Fibroblast of villous mesenchyme (primary cell): ENCODE data around the gene RASAL1. TPM values are rescaled to one million over a fixed set of nuclear protein-coding genes. Genes with fewer than 3 reads are reported as not detected.

Experiments used
- DNase-seq: peaks from one replicate; pipeline ENCODE4 v3.0.0-alpha.2; 2010; ENCODE audit warnings: low read depth
- H3K4me3 ChIP-seq: 2 replicates; pipeline ENCODE4 v1.5.1; 2011; ENCODE audit warnings: low read depth, mild to moderate bottlenecking, low read length
- CTCF ChIP-seq: IDR thresholded peaks from 2 replicates; pipeline ENCODE4 v1.5.1; 2012; ENCODE audit warnings: low read depth, mild to moderate bottlenecking, low read length; ENCODE audit not compliant: insufficient read depth
- total RNA-seq: library from RNA; depleted of rRNA; stranded (reverse); fragments of >200 nt; gene quantifications from 2 replicates; pipeline ENCODE4 v1.2.3, GENCODE V29; 2012

RASAL1 gene
- total RNA-seq, 1 donor = not detected

GRCh38 chr12:113155060-113155459 is 19.5 kb upstream of the RASAL1 start:
- no peak overlapping the region for H3K4me3 ChIP-seq
- DNase-seq = no peak
- TF ChIP-seq CTCF = no peak

- peak overlapping the region; percentile 21 for H3K4me3 ChIP-seq
- DNase-seq = peak; percentile 26
- TF ChIP-seq CTCF = no peak
Observed at GRCh38 chr12:113154351-113154973, 18.9 kb upstream of the RASAL1 start.

- peak; percentile 71 for DNase-seq
- TF ChIP-seq CTCF = peak; percentile 46
- peak overlapping the region; percentile 43 for H3K4me3 ChIP-seq
Observed at GRCh38 chr12:113152835-113153814, 17.6 kb upstream of the RASAL1 start.

GRCh38 chr12:113152196-113152834 is 16.8 kb upstream of the RASAL1 start:
- TF ChIP-seq CTCF = no peak
- no peak for DNase-seq
- H3K4me3 ChIP-seq = no peak overlapping the region

- TF ChIP-seq CTCF = no peak
- no peak for DNase-seq
- no peak overlapping the region for H3K4me3 ChIP-seq
Observed at GRCh38 chr12:113151655-113152054, 16.1 kb upstream of the RASAL1 start.

- no peak within 1 kb of the TSS for H3K4me3 ChIP-seq
- DNase-seq = peak; percentile 70
- TF ChIP-seq CTCF = peak; percentile 7
Observed at GRCh38 chr12:113149361-113150150, 14.0 kb upstream of the RASAL1 start, which contains the start of gene CFAP73. TSS of gene CFAP73 (plus strand) at chr12:113149724. CDS start at chr12:113149858, 134 bp downstream.
